GM19372 (cell line): ENCODE measurements around the gene SPART.

Experiments
- ATAC-seq: cut with Tn5 transposase; IDR thresholded peaks from one replicate; pipeline ENCODE4 v1.9.1; 2021; ENCODE audit warnings: mild to moderate bottlenecking, low read depth, moderate library complexity; ENCODE audit not compliant: unreplicated experiment

The SPART gene

GRCh38 chr13:36258831-36259230, 87.4 kb downstream of the SPART start:
- no peak for ATAC-seq
